HG03045 (cell line): ENCODE results near the gene MRPS6.

Experiments
- ATAC-seq: cut with Tn5 transposase; IDR thresholded peaks from one replicate; pipeline ENCODE4 v1.9.1; 2021; ENCODE audit warnings: mild to moderate bottlenecking, moderate library complexity; ENCODE audit not compliant: unreplicated experiment

MRPS6 gene

GRCh38 chr21:34073032-34073748 lies at the start of gene MRPS6, which contains the start of gene SLC5A3:
Gene MRPS6, plus strand, starts transcription at chr21:34073578. Its CDS starts 123 bp downstream, at chr21:34073701.
Gene SLC5A3, plus strand, starts transcription at chr21:34073578. Its CDS starts 21,621 bp downstream, at chr21:34095199.
- peak; percentile 80 for ATAC-seq

- no peak for ATAC-seq
Observed at GRCh38 chr21:34023691-34024373, 49.5 kb upstream of the MRPS6 start.

GRCh38 chr21:34024374-34024693 lies 49.0 kb upstream of the MRPS6 start:
- no peak for ATAC-seq

- no peak for ATAC-seq
Observed at GRCh38 chr21:34027721-34028461, 45.5 kb upstream of the MRPS6 start.

GRCh38 chr21:34029743-34030528 lies 43.4 kb upstream of the MRPS6 start:
- peak; percentile 94 for ATAC-seq

GRCh38 chr21:34031835-34032370 lies 41.5 kb upstream of the MRPS6 start:
- no peak for ATAC-seq

- no peak for ATAC-seq
Observed at GRCh38 chr21:34034369-34035014, 38.9 kb upstream of the MRPS6 start.

- no peak for ATAC-seq
Observed at GRCh38 chr21:34035619-34036354, 37.6 kb upstream of the MRPS6 start.

GRCh38 chr21:34037009-34037795 lies 36.2 kb upstream of the MRPS6 start:
- ATAC-seq = no peak

- ATAC-seq = no peak
Observed at GRCh38 chr21:34039678-34040382, 33.5 kb upstream of the MRPS6 start.

- no peak for ATAC-seq
Observed at GRCh38 chr21:34042735-34043134, 30.6 kb upstream of the MRPS6 start.

GRCh38 chr21:34043333-34043732 lies 30.0 kb upstream of the MRPS6 start:
- ATAC-seq = no peak

- ATAC-seq = no peak
Observed at GRCh38 chr21:34046917-34047316, 26.5 kb upstream of the MRPS6 start.

GRCh38 chr21:34047835-34048234 lies 25.5 kb upstream of the MRPS6 start:
- ATAC-seq = no peak

- no peak for ATAC-seq
Observed at GRCh38 chr21:34052171-34052570, 21.2 kb upstream of the MRPS6 start.

GRCh38 chr21:34054259-34054658 lies 19.1 kb upstream of the MRPS6 start:
- ATAC-seq = no peak

- no peak for ATAC-seq
Observed at GRCh38 chr21:34055615-34056014, 17.8 kb upstream of the MRPS6 start.

- no peak for ATAC-seq
Observed at GRCh38 chr21:34061983-34062382, 11.4 kb upstream of the MRPS6 start.
